Stimulated activated CD4-positive, alpha-beta T cell treated with anti-CD3 and anti-CD28 coated beads, Interleukin-1b, Interleukin-23, amount 100 ng/mL, for 1 hour (primary cell): ENCODE results near the gene SHE.
"Not testable (repeated sequence)": the region's sequence is repeated elsewhere in the genome, so short reads cannot be mapped to it uniquely, and the experiment has no call there.

Experiments
- DNase-seq, 2 donors: peaks; one replicate each; pipeline ENCODE4 v3.0.0-alpha.2; 2020; ENCODE audit warnings: low read depth in 2 of 2

Gene SHE

GRCh38 chr1:154502066-154502743, at the start of gene SHE, which contains the start of gene TDRD10:
TSS of gene SHE (minus strand) at chr1:154502412. CDS start at chr1:154502026, 386 bp downstream.
TSS of gene TDRD10 (plus strand) at chr1:154502219. CDS start at chr1:154506904, 4,685 bp downstream.
- DNase-seq, result no peak

GRCh38 chr1:154551474-154551873, 49.3 kb upstream of the SHE start:
- no peak for DNase-seq

- no peak for DNase-seq
Observed at GRCh38 chr1:154550657-154551056, 48.4 kb upstream of the SHE start.

GRCh38 chr1:154550070-154550469, 47.9 kb upstream of the SHE start:
- no peak for DNase-seq

GRCh38 chr1:154549202-154549770, 47.1 kb upstream of the SHE start:
- no peak for DNase-seq

GRCh38 chr1:154548028-154548427, 45.8 kb upstream of the SHE start:
- DNase-seq, result no peak

GRCh38 chr1:154547105-154547732, 45.0 kb upstream of the SHE start:
- DNase-seq, result no peak

- DNase-seq, result no peak
Observed at GRCh38 chr1:154546264-154547063, 44.3 kb upstream of the SHE start.

- no peak for DNase-seq
Observed at GRCh38 chr1:154541231-154541630, 39.0 kb upstream of the SHE start.

- DNase-seq, result no peak
Observed at GRCh38 chr1:154539486-154540483, 37.6 kb upstream of the SHE start.

- DNase-seq, result no peak
Observed at GRCh38 chr1:154536570-154536969, 34.4 kb upstream of the SHE start.

GRCh38 chr1:154533952-154534844, 32.0 kb upstream of the SHE start:
- no peak for DNase-seq

- DNase-seq, result not testable (repeated sequence)
Observed at GRCh38 chr1:154531950-154532349, 29.7 kb upstream of the SHE start.

- no peak for DNase-seq
Observed at GRCh38 chr1:154529308-154529707, 27.1 kb upstream of the SHE start.

- DNase-seq, result no peak
Observed at GRCh38 chr1:154527192-154527591, 25.0 kb upstream of the SHE start.

- DNase-seq, result no peak
Observed at GRCh38 chr1:154524881-154525280, 22.7 kb upstream of the SHE start.

- no peak for DNase-seq
Observed at GRCh38 chr1:154521695-154522094, 19.5 kb upstream of the SHE start.

- no peak for DNase-seq
Observed at GRCh38 chr1:154520333-154520732, 18.1 kb upstream of the SHE start.

- no peak for DNase-seq
Observed at GRCh38 chr1:154519591-154519991, 17.4 kb upstream of the SHE start.

GRCh38 chr1:154517661-154518060, 15.4 kb upstream of the SHE start:
- no peak for DNase-seq
